Measurements from ENCODE around the gene CALML3. TPM values are rescaled to one million over a fixed set of nuclear protein-coding genes. Genes with fewer than 3 reads are reported as not detected.

Gene CALML3
- total RNA-seq, 1 donor from 2014 or later = 9.8 TPM

GRCh38 chr10:5491477-5491876 is 33.3 kb upstream of the CALML3 start:
- no peak for DNase-seq

DNA sequence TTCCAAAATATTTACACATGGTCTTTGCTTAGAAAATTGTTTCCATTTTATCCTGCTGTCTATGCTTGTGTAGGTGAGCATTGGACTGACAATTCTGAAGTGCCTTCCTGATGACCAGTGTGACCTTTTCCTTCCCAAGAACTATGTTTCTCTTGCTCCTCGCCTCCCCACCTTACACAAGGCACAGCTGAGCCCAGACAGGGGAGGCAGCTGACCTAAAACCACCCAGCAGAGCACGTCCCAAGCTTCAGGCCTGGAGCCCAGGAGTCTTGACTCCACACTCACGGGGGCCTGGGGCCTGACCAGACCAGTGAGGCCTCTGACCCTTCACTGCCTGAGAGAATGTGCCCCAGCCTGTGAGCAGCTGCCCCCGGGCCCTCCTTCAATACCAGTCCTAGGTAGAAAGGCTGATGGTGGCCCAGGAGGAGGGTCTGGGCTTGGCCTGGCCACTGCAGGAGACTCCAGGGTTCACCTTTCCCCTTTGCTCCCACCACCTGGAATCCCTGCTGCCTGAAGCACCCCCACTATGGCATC is 32.4 kb upstream of the CALML3 start:
- no peak for DNase-seq

GRCh38 chr10:5492929-5493576 is 31.7 kb upstream of the CALML3 start:
- DNase-seq = no peak

DNA sequence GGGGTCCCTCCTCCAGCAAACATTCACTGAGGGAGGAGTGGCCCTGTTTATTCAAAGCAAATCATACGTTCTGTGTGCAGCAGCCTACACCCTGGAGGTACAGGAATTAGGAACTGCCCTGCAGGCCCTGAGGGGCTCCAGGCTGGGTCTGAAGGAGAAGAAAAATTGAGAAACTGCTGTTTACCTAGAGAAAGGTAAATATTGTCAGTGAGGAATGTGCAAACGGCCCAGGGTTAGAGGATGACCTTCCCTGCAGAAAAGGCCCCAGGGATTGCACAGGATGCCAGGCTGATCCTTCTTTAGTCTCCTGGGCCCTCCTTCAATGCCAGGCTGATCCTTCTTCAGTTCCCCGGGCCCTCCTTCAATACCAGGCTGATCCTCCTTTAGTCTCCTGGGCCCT is 31.1 kb upstream of the CALML3 start:
- no peak for DNase-seq

GRCh38 chr10:5494611-5495010 is 30.1 kb upstream of the CALML3 start:
- DNase-seq = no peak

DNA sequence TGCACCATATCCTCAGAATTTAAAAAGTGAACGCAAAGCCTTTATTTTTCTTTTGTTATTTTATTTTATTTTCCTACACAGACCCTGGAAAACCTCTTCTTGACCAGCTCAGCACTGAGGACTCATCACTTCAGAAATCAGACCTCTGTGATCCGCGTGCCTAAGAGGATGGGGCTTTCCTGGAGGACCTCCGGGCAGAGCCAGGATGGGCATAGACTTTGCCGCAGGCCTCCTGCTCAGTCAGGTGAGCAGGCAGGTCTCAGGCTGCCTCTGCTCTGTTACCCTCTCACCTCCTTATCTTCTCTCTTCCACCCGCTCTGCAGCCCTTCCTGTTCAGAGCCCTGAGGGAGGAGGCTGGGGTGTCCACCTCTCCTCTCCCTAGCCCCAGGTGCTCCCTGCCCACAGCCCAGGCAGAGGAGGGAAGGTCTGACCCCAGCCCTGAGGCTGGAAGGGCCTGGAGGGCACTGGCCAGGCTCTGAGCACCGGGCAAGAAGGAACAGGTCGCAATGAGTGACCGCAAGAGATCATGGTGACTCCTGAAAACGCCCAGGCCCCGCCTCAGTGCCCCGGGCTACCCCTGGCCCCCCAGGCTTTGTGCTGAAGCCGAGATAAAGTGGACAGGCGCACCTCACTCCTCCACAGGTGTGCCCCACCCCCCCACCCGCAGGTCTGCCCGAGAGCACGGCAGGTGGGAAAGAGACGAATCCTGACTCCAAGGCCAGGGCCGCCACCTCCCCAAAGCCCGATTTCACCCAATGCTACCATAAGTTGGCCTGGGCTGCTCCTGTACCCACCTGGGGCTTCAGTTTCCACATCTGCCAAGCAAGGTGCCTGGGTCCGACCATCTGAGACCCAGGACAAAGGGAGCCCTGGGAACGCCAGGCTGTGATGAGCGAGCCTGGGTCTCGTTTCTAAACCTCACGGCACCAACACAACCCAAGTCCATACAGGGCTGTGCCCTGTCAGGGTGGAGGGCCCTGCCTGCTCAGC is 28.2 kb upstream of the CALML3 start:
- no peak for DNase-seq

DNA sequence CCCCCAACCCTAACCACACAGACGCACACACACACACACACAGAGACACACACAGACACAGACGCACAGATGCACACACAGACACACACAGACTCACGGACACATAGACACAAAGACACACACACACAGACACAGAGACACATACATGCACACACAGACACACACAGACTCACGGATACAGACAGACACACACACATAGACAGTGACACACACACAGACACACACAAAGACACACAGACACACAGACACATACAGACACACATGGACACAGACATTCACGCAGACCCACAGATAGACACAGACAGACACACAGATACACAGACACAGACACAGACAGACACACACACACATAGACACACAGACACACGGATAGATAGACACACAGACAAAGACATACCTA is 27.5 kb upstream of the CALML3 start:
- no peak for DNase-seq

DNA sequence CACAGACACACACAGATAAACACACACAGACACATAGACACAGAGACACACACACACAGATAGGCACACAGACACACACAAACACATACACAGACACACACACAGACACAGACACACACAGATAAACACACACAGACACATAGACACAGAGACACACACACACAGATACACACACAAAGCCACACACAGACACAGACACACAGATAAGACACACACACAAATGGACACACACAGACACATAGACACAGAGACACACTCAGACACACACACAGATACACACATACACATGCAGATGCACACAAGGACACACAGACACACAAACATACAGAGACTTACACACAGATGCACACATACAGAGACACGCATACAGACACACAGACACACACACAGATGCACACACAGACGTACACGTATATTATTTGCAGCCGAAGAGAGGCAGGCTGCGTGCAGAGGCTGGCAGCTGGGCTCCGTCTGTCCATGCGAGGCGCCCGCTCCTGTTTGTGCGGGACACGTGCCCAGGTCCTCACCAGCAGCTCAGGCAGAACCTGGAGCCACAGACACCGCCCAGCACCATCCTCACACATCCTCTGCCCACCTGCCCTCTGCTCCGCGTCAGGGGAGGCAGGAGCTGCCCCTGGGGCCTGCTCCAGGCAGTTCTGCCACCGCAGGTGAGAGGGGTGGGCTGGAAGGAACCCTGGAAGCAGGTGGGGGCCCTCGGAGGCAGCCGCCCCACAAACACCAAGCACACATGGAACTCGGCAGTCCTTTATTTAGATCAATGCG is 26.6 kb upstream of the CALML3 start:
- no peak for DNase-seq

GRCh38 chr10:5498791-5499492 is 25.8 kb upstream of the CALML3 start:
- no peak for DNase-seq

DNA sequence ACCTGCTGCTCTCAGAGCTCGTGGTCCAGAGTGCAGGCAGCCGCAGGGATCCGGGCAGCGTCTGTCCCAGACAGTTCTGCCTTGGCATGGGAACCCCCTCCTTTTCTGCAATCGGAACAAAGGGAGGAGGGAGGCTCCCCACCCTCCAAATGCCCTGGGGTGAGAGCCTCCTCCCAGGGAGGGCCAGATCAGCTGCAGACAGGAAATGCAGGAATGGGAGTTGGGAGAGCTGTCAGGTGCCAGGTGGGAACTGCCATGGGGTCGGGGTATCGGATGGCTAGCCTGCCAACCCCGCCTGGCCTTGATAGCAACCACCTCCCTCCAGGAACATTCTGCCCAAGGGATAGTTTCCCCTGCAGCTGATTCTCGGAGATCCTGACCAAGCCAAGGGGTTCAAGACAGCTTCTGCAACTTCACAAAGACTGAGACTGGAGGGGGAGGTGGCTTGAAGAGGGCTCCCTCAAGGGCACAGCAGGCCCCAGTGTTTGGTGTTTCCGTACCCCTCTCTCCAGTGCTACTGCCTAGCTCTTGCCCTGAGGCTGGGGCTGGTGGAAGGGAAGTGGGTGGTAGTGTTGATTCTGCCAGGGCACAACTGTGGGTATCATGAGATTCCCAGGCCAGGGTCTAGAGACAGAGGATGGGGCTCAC is 25.1 kb upstream of the CALML3 start, which contains the start of gene CALML5:
CALML5 (minus strand) TSS at position 78 of the 648 bp plus-strand sequence. CDS start 132 bp downstream, outside the sequence.
- no peak for DNase-seq

GRCh38 chr10:5500162-5500670 is 24.5 kb upstream of the CALML3 start:
- no peak for DNase-seq

GRCh38 chr10:5500910-5501309 is 23.9 kb upstream of the CALML3 start:
- no peak for DNase-seq

DNA sequence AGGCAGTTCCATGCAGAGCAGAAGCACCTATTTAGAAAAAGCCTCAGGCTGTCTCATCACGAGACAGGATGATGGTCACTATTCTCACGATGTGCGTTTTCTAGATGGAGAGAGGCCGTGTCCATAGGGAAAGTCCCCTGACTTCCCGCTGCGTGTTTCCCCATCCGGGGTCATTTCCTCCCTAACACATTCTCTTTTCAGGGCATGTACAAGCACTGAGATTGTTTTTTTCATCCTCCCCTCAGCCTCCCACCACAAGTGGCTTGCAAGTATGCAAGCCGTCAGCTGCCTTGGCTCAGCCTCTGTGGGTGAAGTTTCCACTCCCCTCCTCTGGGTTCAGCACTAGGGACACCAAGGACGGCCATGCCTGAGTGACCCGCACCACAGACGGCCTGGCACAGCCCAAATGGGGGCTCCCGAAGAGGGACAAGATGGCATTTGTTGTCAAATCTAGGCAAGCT is 22.7 kb upstream of the CALML3 start:
- DNase-seq = no peak

GRCh38 chr10:5502571-5503476 is 21.9 kb upstream of the CALML3 start:
- no peak for DNase-seq

DNA sequence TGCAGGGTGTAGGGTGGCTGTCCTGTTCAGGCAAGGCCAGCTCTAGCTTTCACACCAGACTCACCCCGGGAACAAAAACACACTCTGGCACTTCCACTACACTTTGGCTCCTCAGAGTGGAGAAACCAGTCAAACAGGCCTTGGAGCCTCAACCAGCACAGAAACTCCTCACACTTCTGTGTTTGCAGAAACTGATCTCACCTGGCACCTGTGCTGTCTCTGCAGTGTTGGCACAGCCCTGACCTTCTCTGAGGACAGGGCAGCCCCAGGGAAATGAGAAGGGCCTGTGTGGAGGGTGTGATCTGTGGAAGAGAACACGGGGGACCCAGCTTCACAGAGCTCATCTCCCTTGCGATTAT is 21.3 kb upstream of the CALML3 start:
- no peak for DNase-seq

DNA sequence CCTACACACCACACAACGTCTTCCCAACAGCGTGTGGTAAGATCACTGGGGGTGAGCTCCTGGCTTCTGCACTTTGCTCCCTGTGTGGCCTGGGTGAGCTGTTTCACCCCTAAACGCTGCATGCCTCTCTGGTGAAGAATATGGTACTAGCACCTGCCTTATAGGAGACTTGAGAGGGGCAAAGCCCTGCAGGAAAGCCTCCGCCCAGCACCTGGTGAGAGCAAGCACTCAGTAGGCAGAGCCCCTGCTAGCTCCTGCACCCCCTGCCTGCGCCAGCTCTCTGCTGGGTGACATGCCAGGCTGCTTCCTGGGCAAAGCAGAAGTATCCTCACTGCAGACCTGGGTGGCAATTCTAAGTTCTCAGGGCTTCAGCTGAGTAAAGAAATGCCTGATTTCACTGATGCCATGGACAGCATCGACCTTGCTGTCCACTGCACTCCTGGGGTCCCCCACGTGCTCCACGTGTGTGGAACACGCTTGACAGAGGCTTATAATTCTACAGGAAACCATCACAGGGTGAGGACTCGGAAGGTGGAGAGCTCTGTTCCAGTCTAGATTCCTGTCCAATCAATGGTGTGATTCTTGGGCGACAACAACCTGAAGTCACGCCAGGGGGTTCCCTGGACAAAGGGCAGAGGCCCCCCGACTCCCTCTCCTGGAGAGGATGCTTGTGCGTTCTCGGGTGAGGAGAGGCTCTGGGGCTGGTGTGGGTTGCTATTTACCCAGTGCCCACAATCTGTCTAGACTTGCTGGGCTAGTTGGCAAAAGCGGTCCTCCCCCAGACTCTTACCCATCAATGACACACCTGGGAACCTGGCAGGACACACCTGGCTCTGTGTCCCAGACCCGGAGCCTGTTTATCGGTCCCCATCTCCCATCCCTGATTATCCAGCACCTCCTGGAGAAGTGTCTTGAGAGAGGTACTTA is 20.4 kb upstream of the CALML3 start:
- no peak for DNase-seq

GRCh38 chr10:5506246-5506645 is 18.5 kb upstream of the CALML3 start:
- no peak for DNase-seq

All from skin of body (tissue), 2 donors.